ENCODE results near the gene RPA1.

DNA sequence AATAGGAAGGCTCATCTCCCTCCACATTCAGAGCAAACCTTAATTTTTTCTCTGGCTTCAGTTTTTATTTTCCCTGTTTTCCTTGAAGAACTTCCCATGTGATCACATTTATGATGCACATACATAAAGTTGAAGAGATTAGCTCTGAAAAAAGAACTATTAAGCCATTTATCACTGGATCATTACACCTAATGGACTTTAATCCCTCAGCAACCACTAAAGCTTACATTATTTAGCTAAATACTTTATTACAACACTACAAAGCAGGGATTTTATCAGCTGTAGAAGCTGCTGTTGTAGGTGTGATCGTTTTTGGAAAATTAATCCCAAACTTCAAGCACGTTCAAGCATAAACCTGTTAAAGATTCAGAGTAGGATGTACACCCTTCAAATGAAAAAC is 21.2 kb upstream of the RPA1 start:
- TF ChIP-seq CTCF (IDR thresholded peaks at IDR 0.05; ENCODE audit: low read depth, low read length) (no peak), POLR2A (IDR thresholded peaks at IDR 0.05; ENCODE audit: extremely low read depth, insufficient read length) (no peak)

Measured in NB4 (cell line).